ENCODE measurements around the gene CLEC2D.
"Not testable (repeated sequence)": the region's sequence is repeated elsewhere in the genome, so short reads cannot be mapped to it uniquely, and the experiment has no call there.

The CLEC2D gene

DNA sequence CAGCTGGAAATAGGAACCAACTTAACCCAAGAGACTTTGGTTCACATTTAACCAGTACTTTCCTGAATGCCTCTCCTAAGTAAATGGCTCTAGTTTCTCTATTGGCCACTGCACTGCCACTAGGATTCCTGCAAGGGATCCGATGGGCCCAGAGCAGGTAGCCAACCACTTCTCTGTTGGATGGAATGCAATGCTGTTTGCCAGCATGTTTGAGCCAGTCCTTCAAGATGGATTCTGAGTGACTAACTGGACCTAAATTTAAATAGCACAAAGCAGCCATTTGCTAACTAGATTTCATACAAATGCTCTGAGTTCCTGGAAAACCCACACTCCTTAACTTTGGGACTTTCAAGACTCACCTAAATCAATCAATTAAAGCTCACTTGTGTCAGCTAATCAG lies 9.5 kb upstream of the CLEC2D start:
- no peak for DNase-seq

DNA sequence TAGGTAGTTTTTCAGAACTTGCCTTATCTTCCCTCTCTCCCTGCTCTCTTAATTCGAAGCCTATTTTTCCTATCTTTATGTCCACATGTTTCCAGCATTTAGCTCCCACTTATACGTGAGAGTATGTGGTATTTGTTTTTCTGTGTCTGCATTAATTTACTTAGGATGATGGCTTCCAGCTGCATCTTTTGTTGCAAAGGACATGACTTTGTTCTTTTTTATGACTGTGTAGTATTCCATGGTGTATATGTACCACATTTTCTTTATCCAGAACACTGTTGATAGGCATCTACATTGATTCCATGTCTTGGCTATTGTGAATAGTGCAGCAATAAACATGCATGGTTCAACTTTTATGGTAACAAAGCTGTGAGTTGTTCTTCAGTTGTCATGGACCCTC lies 7.8 kb upstream of the CLEC2D start:
- DNase-seq = no peak

DNA sequence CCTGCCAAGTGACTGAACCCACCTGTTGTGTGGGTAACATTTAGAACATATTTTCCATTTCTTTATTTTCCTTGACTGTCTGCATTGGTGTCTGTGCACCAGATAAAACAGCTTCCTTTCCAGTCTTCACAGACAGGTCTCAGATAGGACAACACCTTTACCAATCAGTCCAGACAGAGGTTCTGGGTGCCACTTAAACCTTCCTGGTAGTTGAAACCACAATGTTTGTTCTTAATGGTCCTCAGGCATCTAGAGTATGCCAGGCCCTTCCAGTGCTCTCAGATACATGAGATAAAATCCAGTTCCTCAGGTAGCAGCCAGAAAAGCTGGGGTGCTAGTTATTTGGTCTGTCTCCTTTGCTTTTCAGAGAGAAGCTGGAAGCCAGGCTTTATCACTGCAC lies 7.0 kb upstream of the CLEC2D start:
- DNase-seq = no peak

DNA sequence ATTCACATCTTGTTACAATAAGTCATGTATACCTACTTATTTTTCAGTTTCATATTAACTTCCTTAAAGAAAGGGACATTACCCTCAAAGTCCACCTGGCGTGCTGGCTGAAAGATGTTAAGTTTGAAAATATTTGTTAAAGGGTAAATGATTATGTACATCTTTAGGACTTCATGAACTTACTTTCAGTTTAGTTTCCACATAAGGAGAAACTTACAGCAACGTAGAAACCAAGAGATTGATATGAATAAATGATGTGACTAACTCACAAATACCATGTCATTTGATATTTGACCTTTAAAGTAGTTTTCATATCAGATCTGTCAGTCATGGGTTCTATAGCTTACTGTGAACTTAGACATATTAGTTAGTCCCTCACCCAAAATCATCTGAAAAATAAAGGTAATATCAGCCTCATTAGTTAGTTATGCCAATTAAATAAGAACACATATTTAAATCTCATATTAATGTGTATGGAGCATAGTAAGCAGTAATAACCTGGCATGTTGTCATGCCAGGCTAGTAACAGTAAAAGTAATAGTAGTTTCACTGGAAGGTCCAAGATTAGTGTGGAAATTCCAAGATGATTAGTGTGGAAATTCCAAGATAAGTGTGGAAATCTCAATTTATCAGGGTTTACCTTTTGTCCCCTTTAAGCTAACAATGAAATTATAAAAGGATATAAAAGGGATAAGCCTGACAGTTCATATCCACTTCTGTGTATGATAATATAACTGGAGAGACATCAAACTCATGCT lies 1.9 kb upstream of the CLEC2D start:
- no peak for DNase-seq

DNA sequence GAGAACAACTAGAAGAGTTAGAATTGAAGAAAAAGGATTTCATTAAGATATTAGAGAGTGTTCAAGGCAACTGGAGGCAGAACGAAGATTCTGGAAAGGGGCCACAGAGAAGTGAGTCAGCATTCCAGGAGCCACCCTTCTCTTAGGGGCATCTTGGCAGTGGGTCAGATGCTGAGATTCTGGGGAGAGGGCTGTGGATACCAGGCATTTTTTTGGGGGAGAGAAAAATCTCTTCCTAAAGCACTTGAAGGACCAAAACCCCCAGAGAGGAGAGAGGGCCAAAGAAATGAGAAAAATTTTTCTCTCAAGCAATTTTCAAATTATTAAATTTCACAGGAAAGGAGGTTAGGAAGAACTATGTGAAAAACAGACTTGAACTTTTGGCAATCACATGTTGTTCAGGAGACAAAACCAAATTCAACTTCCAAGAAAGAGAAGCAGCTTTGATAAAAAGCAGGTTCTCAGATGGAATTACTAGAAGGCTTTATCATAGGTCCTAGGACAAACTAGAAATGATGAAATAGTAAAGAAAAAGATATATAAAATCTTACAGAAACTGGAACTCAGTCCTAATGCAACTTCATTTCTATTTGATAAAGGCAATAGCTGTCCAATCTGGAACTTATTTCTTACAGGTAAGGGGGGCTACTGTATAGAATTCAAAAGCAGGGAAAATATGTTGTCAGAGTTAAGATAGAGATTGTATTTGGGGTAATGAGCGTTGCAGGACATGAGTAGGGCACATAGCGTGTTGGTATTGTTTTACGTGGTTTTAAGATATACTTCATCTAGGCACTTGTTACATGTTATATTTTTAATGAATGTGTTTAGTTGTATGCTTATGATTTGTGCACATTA lies 1.1 kb upstream of the CLEC2D start:
- DNase-seq = no peak

DNA sequence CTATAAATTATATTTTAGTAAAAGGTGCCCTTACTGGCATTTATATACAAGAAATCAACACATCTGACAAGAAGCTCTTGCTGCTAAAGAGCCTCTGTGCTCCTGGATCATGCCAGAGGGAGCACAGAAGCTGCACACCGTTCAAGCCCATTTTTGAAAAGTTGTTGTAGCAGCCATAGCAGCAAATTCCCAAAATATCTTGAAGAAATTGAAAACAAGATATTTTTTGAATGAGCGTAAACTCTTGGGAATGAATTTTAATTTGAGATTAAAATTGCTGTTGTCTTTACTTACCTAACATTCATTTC lies 540 bp upstream of the CLEC2D start:
- DNase-seq = no peak

DNA sequence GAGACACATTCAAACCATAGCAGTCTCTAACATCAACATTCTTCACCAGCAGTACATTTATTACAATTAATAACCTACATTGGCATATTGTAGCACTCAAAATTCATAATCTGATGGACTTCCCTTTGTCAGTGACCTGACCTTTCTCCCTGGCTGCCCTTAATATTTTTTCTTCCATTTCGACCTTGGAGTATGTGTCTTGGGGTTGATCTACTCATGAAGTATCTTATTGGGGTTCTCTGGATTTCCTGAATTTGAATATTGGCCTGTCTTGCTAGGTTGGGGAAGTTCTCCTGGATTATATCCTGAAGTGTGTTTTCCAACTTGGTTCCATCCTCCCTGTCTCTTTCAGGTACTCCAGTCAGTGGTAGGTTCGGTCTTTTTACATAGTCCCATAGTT lies 2.8 kb downstream of the CLEC2D start:
- DNase-seq = not testable (repeated sequence)

DNA sequence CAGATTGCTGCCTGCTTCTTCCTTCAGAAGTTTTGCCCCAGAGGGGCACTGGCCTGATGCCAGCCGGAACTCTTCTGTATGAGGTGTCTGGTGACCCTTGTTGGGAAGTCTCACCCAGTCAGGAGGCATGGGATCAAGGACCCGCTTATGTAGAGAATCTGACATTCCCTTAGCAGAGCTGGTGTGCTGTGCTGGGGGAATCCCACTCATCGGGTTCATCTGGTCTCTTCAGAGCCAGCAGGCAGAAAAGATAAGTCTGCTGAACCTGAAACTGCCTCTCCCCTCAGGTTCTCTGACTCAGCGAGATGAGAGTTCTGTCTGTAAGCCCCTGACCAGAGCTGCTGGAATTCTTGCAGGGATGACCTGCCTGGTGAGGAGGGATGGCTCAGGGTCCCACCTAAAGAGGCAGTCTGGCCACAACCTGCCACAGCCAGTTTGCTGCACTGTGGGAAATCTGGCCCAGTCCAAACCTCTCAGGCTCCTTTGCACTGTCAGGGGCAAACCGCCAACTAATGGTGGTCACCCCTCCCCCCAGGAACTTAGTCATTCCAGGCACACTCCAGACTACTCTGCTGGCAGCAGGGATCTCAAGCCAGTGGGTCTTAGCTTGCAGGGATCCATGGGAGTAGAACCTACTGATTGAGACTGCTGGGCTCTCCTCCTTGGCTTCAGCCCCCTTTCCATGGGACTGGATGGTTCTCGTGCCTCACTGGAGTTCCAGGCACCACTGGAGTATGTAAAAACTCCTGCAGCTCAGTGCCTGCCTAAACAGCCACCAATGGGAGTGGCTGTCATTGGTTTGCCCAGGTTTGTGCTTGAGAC lies 4.1 kb downstream of the CLEC2D start:
- DNase-seq = no peak

DNA sequence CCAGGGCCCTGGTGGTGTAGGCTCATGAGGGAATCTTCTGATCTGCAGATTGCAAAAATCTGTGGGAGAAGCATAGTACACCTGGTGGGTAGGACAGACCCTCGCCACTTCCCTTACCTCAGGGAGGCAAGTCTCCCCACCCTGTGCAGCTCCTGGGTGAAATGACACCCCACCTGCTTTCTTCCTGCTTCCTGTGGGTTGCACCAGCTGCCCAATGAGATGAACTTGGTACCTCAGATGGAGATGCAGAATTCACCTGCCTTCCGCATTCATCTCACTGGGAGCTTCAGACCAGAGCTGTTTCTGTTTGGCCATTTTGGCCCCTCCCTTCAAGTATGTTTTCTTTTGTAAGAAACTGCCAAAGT lies 4.7 kb downstream of the CLEC2D start:
- DNase-seq = no peak

DNA sequence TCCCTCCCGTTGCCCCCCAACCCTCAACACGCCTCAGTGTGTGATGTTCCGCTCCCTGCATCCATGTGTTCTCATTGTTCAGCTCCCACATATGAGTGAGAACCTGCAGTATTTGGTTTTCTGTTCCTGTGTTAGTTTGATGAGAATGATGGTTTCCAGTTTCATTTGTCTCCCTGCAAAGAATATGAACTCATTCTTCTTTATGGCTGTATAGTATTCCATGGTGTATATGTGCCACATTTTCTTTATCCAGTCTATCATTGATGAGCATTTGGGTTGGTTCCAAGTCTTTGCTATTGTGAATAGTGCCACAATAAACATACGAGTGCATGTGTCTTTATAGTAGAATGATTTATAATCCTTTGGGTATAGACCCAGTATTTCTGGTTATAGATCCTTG lies 13.0 kb downstream of the CLEC2D start:
- DNase-seq = not testable (repeated sequence)

DNA sequence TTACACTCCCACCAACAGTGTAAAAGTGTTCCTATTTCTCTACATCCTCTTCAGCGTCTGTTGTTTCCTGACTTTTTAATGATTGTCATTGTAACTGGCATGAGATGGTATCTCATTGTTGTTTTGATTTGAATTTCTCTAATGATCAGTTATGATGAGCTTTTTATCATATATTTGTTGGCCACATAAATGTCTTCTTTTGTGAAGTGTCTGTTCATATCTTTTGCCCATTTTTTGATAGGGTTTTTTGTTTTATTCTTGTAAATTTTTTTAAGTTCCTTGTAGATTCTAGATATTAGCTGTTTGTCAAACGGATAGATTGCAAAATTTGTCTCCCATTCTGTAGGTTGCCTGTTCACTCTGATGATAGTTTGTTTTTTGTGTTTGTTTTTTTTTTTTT lies 13.4 kb downstream of the CLEC2D start:
- not testable (repeated sequence) for DNase-seq

DNA sequence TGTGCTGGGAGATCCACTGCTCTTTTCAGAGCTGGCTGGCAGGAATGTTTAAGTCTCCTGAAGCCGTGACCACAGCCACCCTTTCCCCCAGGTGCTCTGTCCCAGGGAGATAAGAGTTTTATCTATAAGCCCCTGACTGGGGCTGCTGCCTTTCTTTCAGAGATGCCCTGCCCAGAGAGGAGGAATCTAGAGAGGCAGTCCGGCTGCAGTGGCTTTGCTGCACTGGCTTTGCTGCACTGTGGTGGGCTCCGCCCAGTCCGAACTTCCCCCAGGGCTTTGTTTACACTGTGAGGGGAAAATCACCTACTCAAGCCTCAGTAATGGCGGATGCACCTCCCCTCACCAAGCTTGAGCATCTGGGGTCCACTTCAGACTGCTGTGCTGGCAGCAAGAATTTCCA lies 15.9 kb downstream of the CLEC2D start:
- not testable (repeated sequence) for DNase-seq

DNA sequence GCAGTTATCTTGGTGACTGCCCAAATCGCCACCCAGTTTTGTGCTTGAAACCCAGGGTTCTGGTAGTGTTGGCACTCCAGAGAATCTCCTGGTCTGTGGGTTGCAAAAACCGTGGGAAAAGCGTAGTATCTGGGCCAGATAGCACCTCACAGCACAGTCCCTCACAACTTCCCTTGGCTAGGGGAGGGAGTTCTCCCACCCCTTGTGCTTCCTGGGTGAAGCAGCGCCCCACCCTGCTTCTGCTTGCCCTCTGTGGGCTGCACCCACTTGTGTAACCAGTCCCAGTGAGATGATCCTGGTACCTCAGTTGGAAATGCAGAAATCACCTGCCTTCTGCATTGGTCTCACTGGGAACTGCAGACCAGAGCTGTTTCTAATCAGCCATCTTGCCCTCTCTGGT lies 16.4 kb downstream of the CLEC2D start:
- DNase-seq = no peak

DNA sequence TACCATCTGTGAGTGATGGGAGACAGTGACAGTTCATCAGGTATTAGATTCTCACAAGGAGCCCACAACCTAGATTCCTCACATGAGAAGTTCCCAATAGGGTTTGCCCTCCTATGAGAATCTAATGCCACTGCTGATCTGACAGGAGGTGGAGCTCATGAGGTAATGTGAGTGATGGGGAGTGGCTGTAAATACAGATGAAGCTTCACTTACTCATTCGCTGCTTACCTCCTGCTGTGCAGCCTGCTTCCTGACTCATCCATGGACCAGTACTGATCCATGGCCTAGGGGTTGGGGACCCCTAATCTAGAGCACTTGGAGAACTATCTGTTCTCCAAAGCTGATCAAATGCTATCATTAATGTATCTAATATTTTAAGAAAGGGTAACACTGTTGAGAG lies 17.7 kb downstream of the CLEC2D start:
- no peak for DNase-seq

DNA sequence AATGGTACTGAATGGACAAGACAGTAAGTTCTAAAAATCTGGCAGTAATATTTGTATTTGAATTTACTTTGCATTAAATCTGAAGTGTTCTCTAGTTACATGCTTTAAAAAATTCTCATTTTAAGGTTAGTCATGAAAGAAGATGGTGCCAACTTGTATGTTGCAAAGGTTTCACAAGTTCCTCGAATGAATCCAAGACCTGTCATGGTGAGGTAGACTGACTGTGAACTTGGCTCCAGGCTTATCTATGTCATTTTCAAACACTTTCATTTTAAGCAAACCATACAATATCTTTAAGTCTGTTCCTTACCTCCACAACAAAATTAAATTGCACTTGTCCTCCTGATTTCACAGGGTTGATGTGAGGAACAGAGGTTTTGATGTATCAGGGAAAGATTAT lies 23.4 kb downstream of the CLEC2D start:
- no peak for DNase-seq

DNA sequence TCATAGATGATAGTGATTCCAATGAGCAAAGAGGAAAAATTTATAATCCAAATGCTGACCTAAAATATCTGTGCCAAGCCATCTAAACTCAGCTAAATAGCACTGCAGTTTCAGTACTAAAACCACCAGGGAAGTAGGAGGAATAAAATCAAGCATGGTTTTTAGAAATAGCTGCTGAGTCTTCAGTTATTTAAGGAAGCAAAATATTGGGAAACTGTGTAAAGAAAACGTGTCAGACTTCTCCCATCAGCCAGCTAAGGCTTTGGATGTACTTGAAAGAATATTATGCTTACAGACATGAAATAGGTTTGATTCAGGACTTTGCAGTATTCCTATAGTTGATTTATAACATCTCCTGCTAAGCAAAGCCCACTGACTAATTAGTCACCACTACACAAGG lies 24.7 kb downstream of the CLEC2D start:
- no peak for DNase-seq

DNA sequence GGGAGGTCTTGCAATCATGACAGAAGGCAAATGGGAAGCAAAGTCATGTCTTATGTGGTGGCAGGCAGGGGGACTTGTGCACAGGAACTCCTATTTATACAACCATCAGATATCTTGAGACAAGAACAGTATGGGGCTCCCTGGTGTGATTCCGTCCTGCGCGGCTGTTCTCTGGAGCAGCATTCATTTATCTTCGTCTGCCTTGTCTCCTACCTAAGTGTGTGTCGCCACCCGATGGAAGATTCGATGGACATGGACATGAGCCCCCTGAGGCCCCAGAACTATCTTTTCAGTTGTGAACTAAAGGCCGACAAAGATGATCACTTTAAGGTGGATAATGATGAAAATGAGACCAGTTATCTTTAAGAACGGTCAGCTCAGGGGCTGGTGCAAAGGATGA lies 25.6 kb downstream of the CLEC2D start:
- not testable (repeated sequence) for DNase-seq

DNA sequence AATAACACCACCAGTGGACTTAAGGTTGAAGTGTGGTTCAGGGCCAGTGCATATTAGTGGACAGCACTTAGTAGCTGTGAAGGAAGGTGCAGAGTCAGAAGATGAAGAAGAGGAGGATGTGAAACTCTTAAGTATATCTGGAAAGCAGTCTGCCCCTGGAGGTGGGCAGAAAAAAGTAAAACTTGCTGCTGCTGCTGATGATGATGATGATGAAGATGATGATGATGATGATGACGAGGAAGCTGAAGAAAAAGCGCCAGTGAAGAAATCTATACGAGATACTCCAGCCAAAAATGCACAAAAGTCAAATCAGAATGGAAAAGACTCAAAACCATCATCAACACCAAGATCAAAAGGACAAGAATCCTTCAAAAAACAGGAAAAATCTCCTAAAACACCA lies 26.1 kb downstream of the CLEC2D start:
- DNase-seq = not testable (repeated sequence)

DNA sequence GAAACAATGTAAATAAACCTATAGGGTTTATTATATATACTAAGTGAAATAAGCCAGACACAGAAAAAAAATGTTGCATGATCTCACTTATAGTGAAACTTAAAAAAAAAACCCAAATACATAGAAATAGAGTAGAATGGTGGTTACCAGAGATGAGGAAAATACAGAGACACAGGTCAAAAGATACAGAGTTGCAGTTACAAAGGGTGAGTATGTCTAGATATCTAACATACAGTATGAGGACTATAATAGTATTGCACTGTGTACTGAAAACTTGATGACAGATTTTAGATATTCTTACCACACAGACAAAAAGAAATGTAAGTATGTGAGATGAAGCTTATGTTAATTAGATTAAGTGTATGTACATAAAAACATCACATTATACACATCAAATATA lies 28.1 kb downstream of the CLEC2D start:
- no peak for DNase-seq

DNA sequence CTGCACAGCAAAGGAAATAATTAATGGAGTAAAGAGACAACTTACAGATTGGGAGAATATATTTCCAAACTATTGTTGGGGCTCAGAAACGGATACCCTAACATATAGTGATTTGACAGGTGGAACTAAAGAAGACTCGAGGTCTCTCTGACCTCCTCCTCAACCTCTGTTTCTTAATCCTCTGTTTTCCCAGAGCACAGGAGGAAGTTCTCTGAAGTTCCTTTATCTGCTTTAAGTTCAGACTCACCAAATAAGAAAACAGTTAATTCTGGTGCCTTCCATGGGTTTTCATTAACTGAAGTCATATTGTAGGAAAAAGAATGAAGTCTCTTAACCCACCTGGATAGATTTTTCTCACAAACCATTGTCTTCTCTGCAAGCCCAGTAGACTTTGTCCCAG lies 29.2 kb downstream of the CLEC2D start:
- DNase-seq = no peak

DNA sequence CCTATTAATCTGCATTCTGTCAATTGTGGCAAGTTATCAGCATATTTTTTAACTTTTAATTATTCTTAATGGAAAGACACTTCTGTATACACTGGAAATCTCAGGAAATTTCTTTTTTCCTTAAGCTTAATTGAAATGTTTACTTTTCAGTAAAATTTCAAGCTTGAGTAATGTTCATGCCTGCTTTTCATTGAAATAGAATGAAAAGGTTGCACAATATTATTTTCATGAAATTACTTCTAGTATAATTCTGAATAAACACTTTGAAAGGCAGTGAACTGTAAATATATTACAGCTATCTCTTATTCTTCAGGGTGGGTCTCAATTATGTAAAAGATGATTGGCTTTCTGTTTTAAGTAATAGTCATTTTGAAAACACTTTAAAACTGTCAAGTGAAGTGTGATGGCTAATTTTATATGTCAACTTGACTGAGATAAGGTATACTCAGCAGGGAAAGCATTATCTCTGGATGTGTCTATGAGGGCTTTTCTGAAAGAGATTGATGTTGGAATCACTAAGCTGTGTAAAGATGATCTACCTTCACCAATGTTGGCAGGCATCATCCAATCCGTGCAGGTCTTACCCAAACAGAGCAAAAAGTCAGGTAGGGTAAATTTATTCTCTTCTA lies 29.9 kb downstream of the CLEC2D start:
- DNase-seq = no peak

DNA sequence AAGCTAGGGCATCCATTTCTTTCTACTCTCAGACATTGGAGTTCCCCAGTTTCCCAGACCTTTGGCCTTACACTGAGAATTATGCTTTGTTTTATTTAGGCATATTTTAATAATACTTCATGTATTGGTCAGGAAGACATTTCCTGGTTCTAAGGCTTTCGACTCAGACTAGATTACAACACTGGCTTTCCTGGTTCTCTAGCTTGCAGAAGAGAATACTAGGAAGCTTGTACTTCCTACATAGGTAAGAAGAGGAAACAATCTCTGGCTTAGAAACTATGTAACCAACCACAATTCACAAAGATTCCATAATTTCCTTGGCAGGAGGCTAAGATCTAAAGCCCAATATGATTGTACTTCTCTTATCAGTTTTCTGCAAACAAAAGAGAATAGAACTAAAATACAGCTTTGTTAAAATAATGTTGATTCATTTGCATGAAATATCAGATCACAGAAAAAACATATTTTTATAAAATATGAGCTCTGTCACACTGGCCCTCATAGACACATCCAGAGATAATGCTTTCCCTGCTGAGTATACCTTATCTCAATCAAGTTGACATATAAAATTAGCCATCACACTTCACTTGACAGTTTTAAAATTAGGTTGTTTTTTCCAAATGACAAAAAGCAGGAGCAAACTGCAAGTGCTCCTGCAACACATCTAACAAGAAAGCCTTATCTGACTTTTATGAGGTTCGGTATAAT lies 30.5 kb downstream of the CLEC2D start:
- DNase-seq = no peak

DNA sequence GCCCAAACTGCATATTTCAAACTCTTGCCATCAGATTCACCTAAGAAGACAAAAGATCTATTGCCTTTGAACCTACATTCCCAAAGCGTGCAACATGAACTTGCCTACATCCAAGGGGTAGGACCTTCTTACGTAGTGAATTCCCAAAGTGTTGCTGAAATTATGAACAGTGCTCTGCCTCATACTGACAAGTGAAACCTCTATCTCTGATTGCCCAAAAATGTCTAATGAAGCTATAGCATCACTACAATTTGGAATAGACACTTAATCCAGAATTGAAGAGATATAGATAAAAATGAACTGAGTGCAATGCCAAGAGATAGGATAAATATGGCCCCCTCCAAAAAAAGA lies 31.1 kb downstream of the CLEC2D start:
- DNase-seq = no peak

All from NCI-H1436 (cell line).